ENCODE data around the gene MSH2.
"Not testable (repeated sequence)": the region's sequence is repeated elsewhere in the genome, so short reads cannot be mapped to it uniquely, and the experiment has no call there.

MSH2 gene

GRCh38 chr2:47485177-47485576 is 82.2 kb downstream of the MSH2 start:
- no peak for DNase-seq

DNA sequence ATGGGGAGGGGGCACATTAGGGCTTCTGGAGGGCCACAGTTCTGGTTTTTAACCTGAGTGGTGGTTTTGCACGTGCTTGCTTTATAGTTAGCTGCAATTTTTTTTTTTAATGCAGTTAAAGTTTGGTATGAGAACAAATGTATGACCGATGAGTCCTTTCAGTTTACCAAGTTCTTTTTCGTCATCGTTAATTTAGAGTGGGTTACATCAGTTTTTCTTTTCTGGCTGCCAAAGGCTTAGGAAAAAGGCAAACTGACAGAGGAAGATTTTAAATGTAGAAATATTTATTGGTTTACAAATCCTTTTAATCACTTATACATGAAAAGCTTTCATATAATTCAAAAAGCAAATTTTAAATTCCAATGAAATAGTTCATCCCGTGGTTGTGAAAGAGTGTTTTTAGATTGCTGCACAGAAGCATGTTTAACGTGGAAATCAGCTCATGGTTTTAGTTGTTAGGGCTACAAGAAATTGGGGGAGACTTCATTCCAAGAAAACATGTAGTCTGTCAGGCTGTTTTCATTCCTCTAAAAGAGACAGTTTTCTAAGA is 82.9 kb downstream of the MSH2 start:
- no peak for DNase-seq

DNA sequence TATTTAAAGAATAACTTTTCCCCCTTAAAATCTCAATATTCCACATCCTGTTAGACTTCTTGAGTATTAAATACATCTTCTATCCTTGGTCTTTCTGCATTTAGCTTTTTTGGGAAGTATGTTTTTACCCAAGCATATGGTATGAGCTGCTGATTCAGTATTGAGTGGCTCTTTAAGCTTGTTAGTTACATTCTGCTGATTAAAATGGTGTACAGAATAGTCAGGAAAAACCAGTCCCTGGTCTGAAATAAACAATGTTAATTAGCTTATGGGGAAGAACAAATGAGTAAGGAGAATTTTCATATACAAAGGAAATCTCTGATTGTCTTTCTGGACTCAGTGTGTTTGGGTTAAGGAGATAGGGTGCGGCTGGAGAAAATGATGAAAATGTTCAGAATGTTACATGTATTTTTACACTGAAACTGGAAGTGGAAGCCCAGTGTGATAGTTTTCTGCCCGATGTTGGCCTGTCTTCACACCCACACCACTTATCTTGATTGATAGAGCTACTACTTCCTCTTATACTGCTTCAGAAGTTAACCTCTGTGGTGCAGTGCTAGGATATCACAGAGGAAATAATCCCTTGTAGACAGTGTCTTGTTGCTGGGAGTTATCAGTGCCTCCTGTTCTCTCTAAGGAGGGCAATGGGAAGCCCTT is 84.0 kb downstream of the MSH2 start:
- DNase-seq: no peak

- DNase-seq: no peak
Measured at GRCh38 chr2:47487498-47487875, 84.5 kb downstream of the MSH2 start.

GRCh38 chr2:47488870-47489584 is 86.1 kb downstream of the MSH2 start:
- DNase-seq: no peak

DNA sequence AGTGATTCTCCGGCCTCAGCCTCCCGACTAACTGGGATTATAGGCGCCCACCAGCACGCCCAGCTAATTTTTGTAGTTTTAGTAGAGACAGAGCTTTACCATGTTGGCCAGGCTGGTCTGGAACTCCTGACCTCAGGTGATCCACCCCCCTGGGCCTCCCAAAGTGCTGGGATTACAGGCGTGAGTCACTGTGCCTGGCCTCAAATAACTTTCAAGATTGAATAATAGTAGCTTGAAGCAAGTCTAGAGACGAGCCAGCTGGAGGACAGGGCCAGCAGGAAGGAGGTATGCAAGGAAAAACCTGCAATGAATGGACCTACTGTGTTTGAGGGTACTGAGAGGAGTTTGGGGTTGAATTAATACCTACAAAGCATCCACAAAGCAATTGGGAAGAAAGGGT is 87.5 kb downstream of the MSH2 start:
- no peak for DNase-seq

GRCh38 chr2:47493317-47494035 is 90.5 kb downstream of the MSH2 start:
- DNase-seq: no peak

DNA sequence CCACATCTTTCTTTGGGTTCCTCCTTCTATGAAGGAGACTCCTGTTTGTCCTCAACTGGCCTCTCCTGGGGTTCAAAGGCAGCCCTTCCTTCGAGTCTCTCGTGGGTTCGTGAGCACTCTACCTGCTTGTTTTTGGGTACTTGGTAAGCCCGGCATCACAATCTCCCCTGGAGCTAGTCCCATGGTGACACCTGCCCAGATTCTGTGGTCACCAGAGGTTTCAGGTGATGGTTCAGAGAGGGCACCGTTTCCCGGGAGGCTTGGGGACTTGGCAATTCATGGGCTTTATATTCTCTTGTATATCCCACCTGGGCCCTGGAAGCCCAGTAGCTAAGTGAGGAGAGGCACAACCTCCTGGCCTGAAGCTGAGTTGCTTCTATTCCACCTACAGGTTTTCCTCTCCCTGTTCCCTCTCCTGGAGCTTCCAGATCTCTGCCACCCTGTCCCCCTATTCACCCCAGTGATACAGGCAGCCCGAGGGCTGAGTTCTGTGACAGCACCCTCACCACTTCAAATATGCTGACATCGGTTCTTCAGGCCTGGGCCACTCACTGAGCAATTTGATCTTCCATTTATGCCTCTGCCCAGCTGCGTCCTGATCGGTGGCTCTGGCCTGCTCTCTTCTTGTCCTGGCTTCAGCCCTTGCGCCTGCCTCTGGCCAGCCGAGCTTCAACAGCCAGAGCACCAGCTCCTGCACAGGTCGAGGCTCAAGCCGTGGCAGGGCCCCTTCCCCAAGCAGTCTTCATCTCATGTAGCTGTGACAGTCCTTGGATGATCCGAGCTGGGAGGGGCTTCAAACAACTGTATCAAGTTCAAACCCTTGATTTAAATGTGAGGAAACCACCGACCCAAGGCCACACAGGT is 91.5 kb downstream of the MSH2 start:
- DNase-seq: no peak

DNA sequence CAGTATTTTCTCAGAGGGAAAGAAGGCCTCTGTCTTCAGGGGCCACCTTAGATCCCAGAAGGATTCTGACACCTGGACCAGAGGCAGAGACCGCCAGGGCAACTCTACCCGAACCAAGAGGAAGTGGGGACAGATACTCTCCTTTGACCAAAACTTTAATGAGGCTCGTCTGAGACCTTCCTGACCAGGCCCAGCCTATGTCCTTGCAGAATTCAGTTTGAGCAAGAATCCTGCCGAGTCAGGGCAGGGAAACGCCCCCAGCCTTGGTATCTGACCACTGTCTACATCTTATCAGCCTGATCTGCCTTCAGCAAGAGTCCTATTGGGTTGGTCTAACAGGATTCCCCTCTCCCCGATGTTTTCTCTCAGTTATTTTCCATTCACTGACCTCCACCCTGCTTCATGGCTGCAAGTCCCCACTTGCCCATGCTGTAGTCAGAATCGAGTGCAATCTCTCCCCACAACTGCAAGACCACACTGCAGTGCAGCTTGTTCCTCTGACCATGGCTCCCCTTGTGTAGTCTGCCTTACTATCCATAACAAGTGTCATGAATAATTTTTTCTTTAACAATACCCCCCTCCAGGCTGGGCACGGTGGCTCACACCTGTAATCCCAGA is 95.0 kb downstream of the MSH2 start:
- no peak for DNase-seq

DNA sequence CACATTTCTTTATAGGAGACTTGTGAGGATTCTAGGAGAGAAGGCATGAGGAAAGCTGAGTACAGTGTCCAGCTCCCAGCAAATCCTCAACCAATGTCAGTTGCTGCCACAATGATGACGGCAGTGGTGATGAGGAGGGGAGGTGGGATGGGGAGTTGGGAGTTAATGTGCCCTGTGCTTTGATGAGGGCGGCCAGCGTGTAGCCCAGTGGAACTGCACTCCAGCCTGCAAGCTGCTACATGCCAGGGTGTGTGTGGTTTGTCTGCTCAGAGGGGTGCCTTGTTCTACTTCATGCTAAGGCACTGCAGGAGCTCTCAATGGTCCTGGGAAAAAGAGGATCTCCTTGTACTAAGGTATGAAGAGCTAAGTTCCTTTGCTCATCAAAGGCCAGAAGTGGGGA is 96.1 kb downstream of the MSH2 start:
- no peak for DNase-seq

- no peak for DNase-seq
Measured at GRCh38 chr2:47499621-47500309, 96.8 kb downstream of the MSH2 start.

GRCh38 chr2:47501374-47502200 is 98.6 kb downstream of the MSH2 start:
- DNase-seq: no peak

DNA sequence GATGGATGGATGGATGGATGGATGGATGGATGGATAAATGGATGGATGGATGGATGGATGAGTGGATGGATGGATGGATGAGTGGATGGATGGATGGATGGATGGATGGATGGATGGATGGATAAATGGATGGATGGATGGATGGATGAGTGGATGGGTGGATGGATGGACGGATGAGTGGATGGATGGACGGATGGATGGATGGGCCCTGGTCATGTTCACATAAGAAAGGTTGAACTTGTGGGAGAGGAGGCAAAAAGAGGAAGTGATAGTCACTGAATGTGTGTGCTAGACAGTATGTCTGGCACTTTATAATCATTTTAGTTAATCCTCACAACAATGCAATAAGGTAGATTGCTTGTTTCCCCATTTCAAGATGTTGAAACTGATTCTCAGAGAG is 99.5 kb downstream of the MSH2 start:
- not testable (repeated sequence) for DNase-seq

DNA sequence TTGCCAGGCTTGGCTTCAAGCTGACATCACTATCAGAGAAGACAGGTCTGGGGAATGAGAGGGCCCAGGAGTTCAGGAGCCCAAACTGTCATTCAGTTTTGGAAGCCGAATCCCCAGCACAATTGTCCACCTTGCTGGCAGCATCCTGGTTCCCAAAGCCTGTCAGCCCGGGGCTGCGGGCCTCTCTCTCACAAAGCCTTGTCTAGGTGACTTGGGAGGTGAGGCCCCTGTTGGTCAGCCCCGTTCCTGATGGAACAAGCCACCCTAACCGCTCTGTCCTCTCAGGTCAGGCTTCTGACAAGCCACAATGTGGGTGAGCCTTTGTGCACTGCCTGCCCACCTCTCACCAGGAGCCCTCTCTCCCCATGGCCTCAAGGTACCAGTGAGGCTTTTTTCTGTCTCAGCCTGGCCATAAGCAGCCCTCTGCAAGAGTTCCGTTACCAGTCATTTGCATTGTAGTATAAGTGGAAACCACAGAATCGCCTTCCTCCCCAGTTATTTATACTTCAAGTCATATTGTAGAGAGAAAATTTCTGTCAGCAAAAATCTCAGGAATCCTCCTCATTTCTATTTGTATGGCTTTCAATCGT is 100.6 kb downstream of the MSH2 start:
- DNase-seq: no peak

DNA sequence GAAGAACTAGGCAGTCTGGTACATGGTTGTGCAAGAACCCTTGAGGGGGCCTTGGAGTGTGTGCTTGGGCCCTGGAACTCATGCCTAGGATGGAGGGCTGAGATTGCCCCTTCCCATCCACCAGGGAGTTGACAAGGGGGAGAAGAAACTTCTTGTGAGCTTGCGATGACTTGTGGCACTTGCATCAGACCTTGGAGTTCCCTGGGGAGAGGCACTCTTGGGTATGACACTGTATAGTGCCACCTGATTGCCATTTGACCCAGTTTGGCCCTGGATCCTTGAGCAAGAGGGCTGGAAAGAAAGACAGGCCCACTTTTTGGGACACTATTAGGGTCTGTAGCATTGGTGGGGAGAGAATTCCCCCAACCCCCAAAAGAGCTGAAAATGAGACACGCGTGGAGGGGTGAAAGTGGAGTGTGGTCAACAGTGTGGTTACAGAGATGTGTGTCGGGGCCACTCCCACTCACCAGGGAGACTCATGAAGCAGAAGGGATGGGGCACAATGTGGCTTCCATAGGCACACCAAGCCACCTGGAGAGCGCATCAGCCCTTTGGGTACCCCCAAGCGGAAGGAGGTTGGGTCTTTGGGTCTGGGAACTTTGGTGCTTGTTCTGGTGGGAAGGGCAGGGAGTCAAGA is 101.3 kb downstream of the MSH2 start:
- no peak for DNase-seq

- DNase-seq: no peak
Measured at GRCh38 chr2:47506024-47506423, 103.1 kb downstream of the MSH2 start.

- DNase-seq: no peak
Measured at GRCh38 chr2:47506436-47506835, 103.5 kb downstream of the MSH2 start.

DNA sequence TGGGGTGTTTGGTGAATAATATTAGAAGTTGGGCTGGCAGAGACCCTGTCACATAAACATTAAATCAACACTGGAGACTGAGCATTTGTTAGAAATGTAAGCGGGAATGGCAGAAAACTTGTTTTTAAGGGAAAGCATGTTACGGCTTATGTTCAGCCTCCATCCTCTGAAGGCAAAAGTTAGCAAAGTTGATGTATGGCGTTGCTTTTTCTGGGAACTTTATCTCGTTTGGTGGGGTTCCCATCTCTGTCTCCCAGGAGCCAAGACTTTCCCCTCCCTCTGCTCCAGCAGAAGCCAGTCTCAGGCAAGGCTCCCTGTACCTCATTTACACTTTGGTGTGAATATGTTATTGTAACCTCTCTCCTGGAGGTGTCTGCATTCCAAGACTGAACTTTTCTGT is 105.1 kb downstream of the MSH2 start:
- no peak for DNase-seq

GRCh38 chr2:47508641-47509040 is 105.7 kb downstream of the MSH2 start:
- no peak for DNase-seq

DNA sequence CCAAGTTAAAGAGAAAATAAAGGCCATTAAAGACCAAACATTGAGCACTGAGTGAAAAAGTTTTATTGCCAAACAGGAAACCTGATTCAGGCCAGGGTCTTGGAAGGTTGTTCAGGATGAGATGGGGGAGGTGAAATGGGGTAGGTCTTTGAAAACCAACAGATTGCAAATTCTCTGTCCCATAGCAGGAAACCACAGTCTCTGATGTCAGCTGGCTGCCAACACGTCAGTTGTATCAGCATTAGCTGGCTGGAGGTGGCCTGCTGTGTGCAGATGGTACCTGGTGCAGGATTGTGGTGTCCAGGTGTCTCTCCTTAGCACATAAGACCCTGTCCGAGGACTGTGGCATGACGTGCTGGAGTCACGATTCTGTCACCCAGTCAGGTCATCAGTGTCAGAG is 106.3 kb downstream of the MSH2 start:
- DNase-seq: no peak
